Measurements from ENCODE around the gene PTK7. TPM values are rescaled to one million over a fixed set of nuclear protein-coding genes. Genes with fewer than 3 reads are reported as not detected.

Gene PTK7
- total and polyA plus RNA-seq, 2 donors (not counting 3 experiments of a cell fraction or from before 2014, with no cell fraction given): 41.9 to 65.6 TPM

- intact Hi-C loops (cut with micrococcal nuclease): loop anchor here (5.0 kb wide), 2 partner anchors 118 to 223 kb away; no protein-coding TSS in a partner anchor
- Histone ChIP-seq H3K4me1 (ENCODE audit: control insufficient read depth, extremely low read depth, insufficient read depth, low read length) (no peaks in the 10 kb centered on the region), H3K36me3 (ENCODE audit: control insufficient read depth in 2 of 2, extremely low read depth in 1 of 2, insufficient read depth in 2 of 2, low read length in 2 of 2) (no peaks in the 10 kb centered on the region), H3K4me3 (replicated peaks in 1 of 3; ENCODE audit: insufficient read depth in 1 of 3, low read depth in 1 of 3, low read length in 3 of 3) (no peak overlapping the region), H3K9me1 (replicated peaks; ENCODE audit: control insufficient read depth, extremely low read depth, insufficient read depth, low read length) (no peaks in the 10 kb centered on the region), H3K79me2 (ENCODE audit: control insufficient read depth, insufficient read depth, low read length) (no peaks in the 10 kb centered on the region), H3K27me3 (ENCODE audit: control insufficient read depth in 2 of 2, insufficient read depth in 2 of 2, low read length in 2 of 2) (no peaks in the 10 kb centered on the region), H2AFZ (ENCODE audit: low read depth, low read length) (no peak overlapping the region), H3K9ac (replicated peaks; ENCODE audit: extremely low read depth, insufficient read depth, low read length) (no peak overlapping the region), H3K4me2 (ENCODE audit: insufficient read depth, low read length) (no peak overlapping the region), H4K20me1 (replicated peaks; ENCODE audit: control insufficient read depth, extremely low read depth, insufficient read depth, low read length) (no peaks in the 10 kb centered on the region), H3K27ac (ENCODE audit: insufficient read depth, low read depth, low read length) (no peak overlapping the region), H3K9me3 (replicated peaks; ENCODE audit: control insufficient read depth, insufficient read depth, low read length) (no peaks in the 10 kb centered on the region)
- DNase-seq (ENCODE audit: low read depth, low spot score) (no peak), FAIRE-seq (no peak)
- dilution Hi-C loops (cut with MboI; ENCODE audit: extremely low pct_ligation_motif_present, low sequenced_read_pairs): no loop called here
- POLR2A ChIA-PET: no interaction called here
- TF ChIP-seq MAX (IDR thresholded peaks at IDR 0.05; ENCODE audit: insufficient read depth, insufficient read length): no peak
- no peak for TF ChIP-seq FOS (IDR thresholded peaks at IDR 0.05; ENCODE audit: borderline replicate concordance, insufficient read depth, low read length)
- no peak for TF ChIP-seq EZH2 (IDR thresholded peaks at IDR 0.05; ENCODE audit: borderline replicate concordance, low read depth, low read length, severe bottlenecking)
- no peak for TF ChIP-seq POLR2A (IDR thresholded peaks at IDR 0.05; ENCODE audit: low read depth, low read length)
- TF ChIP-seq POLR2AphosphoS5 (IDR thresholded peaks at IDR 0.05; ENCODE audit: insufficient read depth, low read depth, low read length): no peak
- no peak for TF ChIP-seq CTCF (IDR thresholded peaks at IDR 0.05; ENCODE audit: extremely low read depth in 1 of 2, insufficient read depth in 1 of 2, low read depth in 1 of 2, low read length in 2 of 2)
- no peak for TF ChIP-seq GATA2 (IDR thresholded peaks at IDR 0.05; ENCODE audit: insufficient read depth, insufficient read length, low read depth, low read length)
- no peak for TF ChIP-seq JUN (IDR thresholded peaks at IDR 0.05; ENCODE audit: borderline replicate concordance, insufficient read depth, insufficient read length, low read depth)
- TF ChIP-seq MYC (IDR thresholded peaks at IDR 0.05; ENCODE audit: low read depth, low read length): no peak
- no TSS peak for BruUV-seq (replicated peaks)
- CTCF ChIA-PET: interaction anchor here (1.0 to 5.7 kb wide), 2 partner anchors 18 to 37 kb away, joined by 3 to 19 read pairs; no protein-coding TSS in a partner anchor
Observed at GRCh38 chr6:43125555-43125954, 49.4 kb downstream of the PTK7 start.
